Airway epithelial cell (primary cell): Measurements from ENCODE around the gene SEL1L3. TPM values are rescaled to one million over a fixed set of nuclear protein-coding genes. Genes with fewer than 3 reads are reported as not detected.

Source experiments
- total RNA-seq: library from RNA; depleted of rRNA; stranded (reverse); fragments of >200 nt; gene quantifications from 2 replicates; pipeline ENCODE4 v1.2.3, GENCODE V29; 2015

SEL1L3 gene
- total RNA-seq, result 20.0 and 23.7 TPM in 2 replicates

GRCh38 chr4:25862411-25863346, at the start of gene SEL1L3:
SEL1L3 (minus strand) TSS chr4:25862988; CDS start chr4:25862836, 152 bp downstream.

Other genes starting within 250 kb of the SEL1L3 start
- gene SLC34A2, start 207.1 kb downstream of the SEL1L3 start, total RNA-seq, result 0.09 and 0.21 TPM in 2 replicates
- 28.5 and 29.1 TPM in 2 replicates for gene SMIM20, start 51.2 kb upstream of the SEL1L3 start, total RNA-seq